ENCODE measurements around the gene TRMT112. TPM values are rescaled to one million over a fixed set of nuclear protein-coding genes. Genes with fewer than 3 reads are reported as not detected.

TRMT112 gene
- total and polyA plus RNA-seq, 2 of the 8 experiments (the other 6 are each of a cell fraction or from before 2014, with no cell fraction given), result 300 to 650 TPM

DNA sequence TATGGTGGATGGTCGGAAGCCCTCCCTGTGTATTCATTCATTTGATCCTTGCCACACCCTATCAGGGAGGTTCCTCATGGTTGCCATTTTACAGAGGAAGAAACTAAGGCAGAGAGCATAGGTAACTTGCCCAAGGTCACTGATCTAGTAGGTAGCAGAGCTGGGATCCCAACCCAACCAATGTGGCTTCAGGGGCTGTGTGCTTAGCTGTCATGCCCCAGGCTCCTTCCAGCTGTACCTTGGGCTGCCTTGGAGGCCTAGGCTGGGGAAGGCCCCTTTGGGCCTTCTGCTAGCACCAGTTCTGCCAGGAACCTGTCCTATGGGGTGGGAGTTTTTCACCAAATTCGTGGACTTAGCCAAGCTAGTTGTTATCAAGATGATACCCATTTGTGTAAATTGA lies 41.5 kb downstream of the TRMT112 start (continued):
- TF ChIP-seq YY1 (IDR thresholded peaks at IDR 0.05; ENCODE audit: low read depth, low read length), result no peak
- no peak for TF ChIP-seq CHD1 (IDR thresholded peaks at IDR 0.05; ENCODE audit: low read depth, low read length)
- TF ChIP-seq ASH2L (IDR thresholded peaks at IDR 0.05; ENCODE audit: low read length), result no peak
- TF ChIP-seq HDAC6 (IDR thresholded peaks at IDR 0.05; ENCODE audit: low read depth, low read length), result no peak
- no peak for TF ChIP-seq FOSL1 (IDR thresholded peaks at IDR 0.05; ENCODE audit: insufficient read depth, low read depth, low read length)
